ENCODE results near the gene BRPF3.

DNA sequence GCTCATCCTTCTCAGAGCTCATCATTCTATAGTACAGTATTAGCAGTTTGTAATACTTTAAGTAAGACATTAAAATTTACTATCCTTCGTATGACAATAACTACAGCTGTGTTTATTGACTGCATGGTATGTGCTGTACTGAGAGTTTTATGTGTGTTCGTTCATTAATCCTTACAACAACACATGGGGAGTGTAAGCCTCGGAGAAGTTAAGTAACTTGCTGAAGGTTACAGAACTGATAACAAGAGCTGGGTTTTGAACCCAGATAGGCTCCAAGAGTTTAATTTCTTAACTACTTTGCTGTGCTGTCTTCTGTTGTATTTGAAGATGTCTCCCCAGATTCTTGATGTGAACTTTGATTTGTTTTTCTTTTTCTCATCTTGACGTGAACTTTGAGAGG is 23.7 kb downstream of the BRPF3 start:
- TF ChIP-seq CTCF (IDR thresholded peaks at IDR 0.05) (no peak), EP300 (IDR thresholded peaks at IDR 0.05) (no peak), POLR2A (IDR thresholded peaks at IDR 0.05) (no peak)
